ENCODE data around the gene AGBL1.

AGBL1 gene

GRCh38 chr15:86538141-86538540 lies 458.5 kb downstream of the AGBL1 start:
- no peak for DNase-seq

- no peak for DNase-seq
Observed at GRCh38 chr15:86540840-86541467, 461.3 kb downstream of the AGBL1 start.

GRCh38 chr15:86541540-86541939 lies 461.9 kb downstream of the AGBL1 start:
- DNase-seq, result no peak

- no peak for DNase-seq
Observed at GRCh38 chr15:86550075-86550474, 470.4 kb downstream of the AGBL1 start.

GRCh38 chr15:86553108-86553507 lies 473.4 kb downstream of the AGBL1 start:
- DNase-seq, result no peak

GRCh38 chr15:86555098-86555497 lies 475.4 kb downstream of the AGBL1 start:
- DNase-seq, result no peak

- DNase-seq, result no peak
Observed at GRCh38 chr15:86555939-86556338, 476.3 kb downstream of the AGBL1 start.

- DNase-seq, result no peak
Observed at GRCh38 chr15:86556396-86557017, 476.8 kb downstream of the AGBL1 start.

- no peak for DNase-seq
Observed at GRCh38 chr15:86557018-86557550, 477.4 kb downstream of the AGBL1 start.

- DNase-seq, result no peak
Observed at GRCh38 chr15:86558252-86558651, 478.6 kb downstream of the AGBL1 start.

GRCh38 chr15:86558686-86559085 lies 479.0 kb downstream of the AGBL1 start:
- no peak for DNase-seq

- DNase-seq, result no peak
Observed at GRCh38 chr15:86568378-86568777, 488.7 kb downstream of the AGBL1 start.

GRCh38 chr15:86570738-86571137 lies 491.1 kb downstream of the AGBL1 start:
- no peak for DNase-seq

GRCh38 chr15:86571873-86572272 lies 492.2 kb downstream of the AGBL1 start:
- DNase-seq, result no peak

GRCh38 chr15:86572368-86572841 lies 492.7 kb downstream of the AGBL1 start:
- DNase-seq, result no peak

- DNase-seq, result no peak
Observed at GRCh38 chr15:86573476-86573875, 493.8 kb downstream of the AGBL1 start.

- no peak for DNase-seq
Observed at GRCh38 chr15:86588413-86588812, 508.7 kb downstream of the AGBL1 start.

GRCh38 chr15:86590461-86590860 lies 510.8 kb downstream of the AGBL1 start:
- no peak for DNase-seq

GRCh38 chr15:86591158-86591557 lies 511.5 kb downstream of the AGBL1 start:
- DNase-seq, result no peak

GRCh38 chr15:86591994-86592735 lies 512.5 kb downstream of the AGBL1 start:
- no peak for DNase-seq

GRCh38 chr15:86595741-86596140 lies 516.1 kb downstream of the AGBL1 start:
- DNase-seq, result no peak

GRCh38 chr15:86603466-86603865 lies 523.8 kb downstream of the AGBL1 start:
- no peak for DNase-seq

- no peak for DNase-seq
Observed at GRCh38 chr15:86608461-86609205, 529.0 kb downstream of the AGBL1 start.
